Skeletal muscle cell (primary cell): Measurements from ENCODE around the gene ABCB6.
A peak's percentile ranks its signal among the peaks of the same experiment; 100 is the strongest.

Source experiments
- DNase-seq: peaks from one replicate; pipeline ENCODE4 v3.0.0-alpha.2; 2010; ENCODE audit warnings: low read depth
- H3K4me3 ChIP-seq: 2 replicates; pipeline ENCODE4 v1.5.1; 2011; ENCODE audit warnings: low read depth, mild to moderate bottlenecking, control low read depth, low read length, moderate library complexity

ABCB6 gene

GRCh38 chr2:219218217-219218731 lies 484 bp downstream of the ABCB6 start:
- DNase-seq = peak; percentile 45
- H3K4me3 ChIP-seq = peak overlapping the region; percentile 61

GRCh38 chr2:219216535-219216915 lies 2.2 kb downstream of the ABCB6 start:
- no peak for DNase-seq
- H3K4me3 ChIP-seq = no peak overlapping the region

GRCh38 chr2:219215871-219216534 lies 2.8 kb downstream of the ABCB6 start:
- DNase-seq = no peak
- H3K4me3 ChIP-seq = no peak overlapping the region

- no peak overlapping the region for H3K4me3 ChIP-seq
- DNase-seq = no peak
Observed at GRCh38 chr2:219214786-219215185, 4.0 kb downstream of the ABCB6 start.

GRCh38 chr2:219214141-219214540 lies 4.6 kb downstream of the ABCB6 start:
- no peak for DNase-seq
- no peak overlapping the region for H3K4me3 ChIP-seq

- H3K4me3 ChIP-seq = no peak overlapping the region
- no peak for DNase-seq
Observed at GRCh38 chr2:219213486-219214071, 5.2 kb downstream of the ABCB6 start.

GRCh38 chr2:219213026-219213415 lies 5.7 kb downstream of the ABCB6 start:
- DNase-seq = no peak
- H3K4me3 ChIP-seq = no peak overlapping the region

- DNase-seq = no peak
Observed at GRCh38 chr2:219210886-219211362, 7.8 kb downstream of the ABCB6 start.

GRCh38 chr2:219210196-219210885 lies 8.4 kb downstream of the ABCB6 start:
- H3K4me3 ChIP-seq = no peak overlapping the region
- DNase-seq = no peak

More at GRCh38 chr2:219210886-219211362, 7.8 kb downstream of the ABCB6 start:
- no peak overlapping the region for H3K4me3 ChIP-seq

- DNase-seq = no peak
- no peak overlapping the region for H3K4me3 ChIP-seq
Observed at GRCh38 chr2:219209236-219210195, 9.2 kb downstream of the ABCB6 start.

GRCh38 chr2:219207884-219208740 lies 10.6 kb downstream of the ABCB6 start:
- DNase-seq = no peak

GRCh38 chr2:219207134-219207883 lies 11.4 kb downstream of the ABCB6 start:
- no peak for DNase-seq
- peak overlapping the region; percentile 64 for H3K4me3 ChIP-seq

More at GRCh38 chr2:219207884-219208740, 10.6 kb downstream of the ABCB6 start:
- H3K4me3 ChIP-seq = peak overlapping the region; percentile 64

GRCh38 chr2:219206328-219207133 lies 12.2 kb downstream of the ABCB6 start, which contains the start of gene ZFAND2B:
ZFAND2B (plus strand) TSS chr2:219206782; CDS start chr2:219206988, 206 bp downstream.
- DNase-seq = peak; percentile 67

GRCh38 chr2:219205981-219206327 lies 12.8 kb downstream of the ABCB6 start:
- peak overlapping the region; percentile 64 for H3K4me3 ChIP-seq
- no peak for DNase-seq

More at GRCh38 chr2:219206328-219207133, 12.2 kb downstream of the ABCB6 start, which contains the start of gene ZFAND2B:
- peak within 1 kb of the TSS; percentile 64 for H3K4me3 ChIP-seq

GRCh38 chr2:219205165-219205538 lies 13.6 kb downstream of the ABCB6 start:
- no peak overlapping the region for H3K4me3 ChIP-seq
- DNase-seq = no peak

- H3K4me3 ChIP-seq = no peak overlapping the region
- DNase-seq = no peak
Observed at GRCh38 chr2:219204425-219205164, 14.2 kb downstream of the ABCB6 start.
